Vagina (tissue), 2 donors: ENCODE measurements around the gene TBC1D22A. TPM values are rescaled to one million over a fixed set of nuclear protein-coding genes. Genes with fewer than 3 reads are reported as not detected.

Experiments used
- DNase-seq, 2 donors: peaks; one replicate each; pipeline ENCODE4 v3.0.0-alpha.2; 2017; ENCODE audit errors: extremely low spot score in 2 of 2
- H3K27ac ChIP-seq: fragments of 200-600 bp; sonication (generic); one replicate; pipeline ENCODE4 v1.5.1; 2019
- H3K27me3 ChIP-seq: fragments of 200-600 bp; sonication (generic); one replicate; pipeline ENCODE4 v1.5.1; 2019
- H3K36me3 ChIP-seq, 2 donors: fragments of 200-600 bp; sonication (generic); one replicate each; pipeline ENCODE4 v1.5.1; 2017 to 2019
- H3K4me1 ChIP-seq: fragments of 200-600 bp; sonication (generic); one replicate; pipeline ENCODE4 v1.5.1; 2019
- H3K4me3 ChIP-seq, 2 donors: fragments of 200-600 bp; sonication (generic); 1 replicate in 1 of 2; 2 replicates in 1 of 2; pipeline ENCODE4 v1.5.1; 2016 to 2019
- H3K9me3 ChIP-seq: fragments of 200-600 bp; sonication (generic); one replicate; pipeline ENCODE4 v1.5.1; 2019
- CTCF ChIP-seq, 3 experiments: fragments of 450-650 bp in 2 of 3; fragments of 200-600 bp in 1 of 3; sonication (generic) in 1 of 3; IDR thresholded peaks; one replicate each; pipeline ENCODE4 v1.5.1; 2017 to 2019; ENCODE audit warnings: antibody characterized with exemption in 3 of 3, mild to moderate bottlenecking in 2 of 3, moderate library complexity in 2 of 3
- POLR2A ChIP-seq, 2 donors: fragments of 450-650 bp; IDR thresholded peaks; one replicate each; pipeline ENCODE4 v1.6.1; 2017; ENCODE audit warnings: antibody characterized with exemption in 2 of 2, mild to moderate bottlenecking in 2 of 2, moderate library complexity in 2 of 2
- POLR2AphosphoS5 ChIP-seq, 2 donors: sonication (generic); formaldehyde crosslinking; IDR thresholded peaks; one replicate each; pipeline ENCODE4 v1.9.0; 2017; ENCODE audit warnings: antibody characterized with exemption in 2 of 2, mild to moderate bottlenecking in 2 of 2, low read depth in 1 of 2; ENCODE audit not compliant: insufficient read depth in 1 of 2
- intact Hi-C: fragments of 100-400 bp; cut with DNase I; formaldehyde crosslinking; loops from one replicate; pipeline ENCODE4 v1.15.1; 2023
- total RNA-seq: library from RNA; depleted of rRNA; stranded (reverse); fragments of >200 nt; gene quantifications from one replicate; pipeline ENCODE4 v1.2.3, GENCODE V29; 2016

TBC1D22A gene
- total RNA-seq, 1 donor from 2014 or later: 38.3 TPM

- TF ChIP-seq CTCF (IDR thresholded peaks at IDR 0.05) (no peak), POLR2A (IDR thresholded peaks at IDR 0.05) (no peak), POLR2AphosphoS5 (IDR thresholded peaks at IDR 0.05; ENCODE audit: insufficient read depth in 1 of 2, low read depth in 1 of 2) (no peak)
- H3K4me1 ChIP-seq: no peaks in the 10 kb centered on the region
- H3K27me3 ChIP-seq: no peaks in the 10 kb centered on the region
- H3K36me3 ChIP-seq: no peaks in the 10 kb centered on the region
- no peak for DNase-seq
- H3K27ac ChIP-seq: no peak overlapping the region
- H3K9me3 ChIP-seq: peaks cover 8% of the 10 kb centered on the region
- intact Hi-C loops: no loop called here
- no peak overlapping the region for H3K4me3 ChIP-seq
These were observed 314.3 kb downstream of the TBC1D22A start for GRCh38 chr22:47076758-47077157.

GRCh38 chr22:47080100-47080499 lies 317.6 kb downstream of the TBC1D22A start:
- H3K4me1 ChIP-seq: no peaks in the 10 kb centered on the region
- H3K27ac ChIP-seq: no peak overlapping the region
- TF ChIP-seq CTCF (IDR thresholded peaks at IDR 0.05) (no peak), POLR2AphosphoS5 (IDR thresholded peaks at IDR 0.05; ENCODE audit: insufficient read depth in 1 of 2, low read depth in 1 of 2) (no peak), POLR2A (IDR thresholded peaks at IDR 0.05) (no peak)
- H3K4me3 ChIP-seq: no peak overlapping the region
- H3K27me3 ChIP-seq: no peaks in the 10 kb centered on the region
- no peak for DNase-seq
- intact Hi-C loops: no loop called here
- H3K36me3 ChIP-seq: no peaks in the 10 kb centered on the region
- H3K9me3 ChIP-seq: peaks cover 7% of the 10 kb centered on the region

GRCh38 chr22:47082505-47082904 lies 320.1 kb downstream of the TBC1D22A start:
- Histone ChIP-seq H3K27me3 (no peaks in the 10 kb centered on the region), H3K27ac (no peak overlapping the region), H3K4me1 (no peaks in the 10 kb centered on the region), H3K4me3 (no peak overlapping the region), H3K9me3 (no peaks in the 10 kb centered on the region), H3K36me3 (no peaks in the 10 kb centered on the region)
- intact Hi-C loops: no loop called here
- no peak for TF ChIP-seq CTCF (IDR thresholded peaks at IDR 0.05)
- no peak for TF ChIP-seq POLR2A (IDR thresholded peaks at IDR 0.05)
- TF ChIP-seq POLR2AphosphoS5 (IDR thresholded peaks at IDR 0.05; ENCODE audit: insufficient read depth in 1 of 2, low read depth in 1 of 2): no peak
- DNase-seq: no peak

GRCh38 chr22:47083379-47083986 lies 321.0 kb downstream of the TBC1D22A start:
- no peak overlapping the region for H3K27ac ChIP-seq
- DNase-seq: no peak
- intact Hi-C loops: no loop called here
- no peaks in the 10 kb centered on the region for H3K27me3 ChIP-seq
- H3K4me3 ChIP-seq: no peak overlapping the region
- no peaks in the 10 kb centered on the region for H3K4me1 ChIP-seq
- no peaks in the 10 kb centered on the region for H3K36me3 ChIP-seq
- H3K9me3 ChIP-seq: no peaks in the 10 kb centered on the region
- TF ChIP-seq POLR2A (IDR thresholded peaks at IDR 0.05) (no peak), POLR2AphosphoS5 (IDR thresholded peaks at IDR 0.05; ENCODE audit: insufficient read depth in 1 of 2, low read depth in 1 of 2) (no peak), CTCF (IDR thresholded peaks at IDR 0.05) (no peak)

GRCh38 chr22:47084226-47084625 lies 321.8 kb downstream of the TBC1D22A start:
- intact Hi-C loops: no loop called here
- Histone ChIP-seq H3K4me3 (no peak overlapping the region), H3K27me3 (no peaks in the 10 kb centered on the region), H3K36me3 (no peaks in the 10 kb centered on the region), H3K9me3 (no peaks in the 10 kb centered on the region), H3K4me1 (no peaks in the 10 kb centered on the region), H3K27ac (no peak overlapping the region)
- TF ChIP-seq POLR2A (IDR thresholded peaks at IDR 0.05) (no peak), CTCF (IDR thresholded peaks at IDR 0.05) (no peak), POLR2AphosphoS5 (IDR thresholded peaks at IDR 0.05; ENCODE audit: insufficient read depth in 1 of 2, low read depth in 1 of 2) (no peak)
- DNase-seq: no peak
